Renal cortex interstitium (tissue), 15 donors: ENCODE data around the gene SLC38A8. TPM values are rescaled to one million over a fixed set of nuclear protein-coding genes. Genes with fewer than 3 reads are reported as not detected.

Experiments used
- DNase-seq, 11 donors: peaks; one replicate each; pipeline ENCODE4 v3.0.0-alpha.2; 2013; ENCODE audit warnings: low read depth in 9 of 11, low spot score in 4 of 11; ENCODE audit errors: extremely low read depth in 1 of 11
- long read RNA-seq, 16 experiments: transcript quantifications; one replicate each; lab custom pipeline, GENCODE V29; 2026
- polyA plus RNA-seq, 3 donors: library from polyadenylated mRNA; unstranded; fragments of 120-200 nt; gene quantifications; one replicate each; pipeline ENCODE4 v1.2.1, GENCODE V29; 2013; ENCODE audit not compliant: insufficient read length in 3 of 3

Gene SLC38A8
- polyA plus RNA-seq: not detected
- long read RNA-seq, donor 1, partial matches to known transcripts: 0 of 1 reads
- long read RNA-seq, donor 1, other reads (novel, unspliced or antisense): 0 of 1 reads
- long read RNA-seq, donor 2: 0 reads
- long read RNA-seq, donor 3: 0 reads
- long read RNA-seq, donor 4: 0 reads
- long read RNA-seq, donor 5: 0 reads
- long read RNA-seq, donor 6: 0 reads
- long read RNA-seq, donor 7: 0 reads
- long read RNA-seq, donor 8: 0 reads
- long read RNA-seq, donor 9: 0 reads
- long read RNA-seq, donor 10: 0 reads
- long read RNA-seq, donor 11: 0 reads
- long read RNA-seq, donor 12: 0 reads
- long read RNA-seq, donor 13: 0 reads
- long read RNA-seq, donor 14: 0 reads
- long read RNA-seq, donor 15: 0 reads
- long read RNA-seq, donor 16: 0 reads

GRCh38 chr16:84042308-84042878, at the start of gene SLC38A8:
Gene SLC38A8, minus strand, starts transcription at chr16:84042795. Its CDS starts 638 bp downstream, at chr16:84042157.
- no peak for DNase-seq

DNA sequence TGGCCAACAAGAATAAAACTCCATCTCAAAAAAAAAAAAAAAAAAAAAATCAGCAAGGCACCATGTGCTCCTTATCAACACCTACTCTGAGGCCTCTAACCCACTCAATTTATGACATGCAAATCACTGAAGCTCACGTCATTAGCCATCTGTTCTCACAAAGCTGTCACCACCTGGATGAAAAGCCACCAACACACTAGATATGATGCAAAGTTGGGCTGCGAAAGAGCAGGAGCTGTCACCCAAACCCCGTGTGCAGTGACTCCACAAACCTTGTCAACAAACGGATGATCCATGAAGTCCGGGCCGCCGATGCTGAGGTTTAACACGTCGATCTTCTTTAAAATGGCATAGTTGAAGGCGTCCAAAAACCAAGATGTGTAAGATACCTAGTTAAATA, 48.9 kb upstream of the SLC38A8 start:
- DNase-seq: no peak

- DNase-seq: no peak
These were observed 47.6 kb upstream of the SLC38A8 start for GRCh38 chr16:84090211-84090610.

- DNase-seq: no peak
These were observed 46.2 kb upstream of the SLC38A8 start for GRCh38 chr16:84088695-84089395.

GRCh38 chr16:84087466-84088151, 45.0 kb upstream of the SLC38A8 start:
- DNase-seq: no peak

- DNase-seq: no peak
These were observed 44.4 kb upstream of the SLC38A8 start for GRCh38 chr16:84087001-84087400.

GRCh38 chr16:84086341-84086740, 43.7 kb upstream of the SLC38A8 start:
- DNase-seq: no peak

GRCh38 chr16:84085773-84086172, 43.2 kb upstream of the SLC38A8 start:
- no peak for DNase-seq

DNA sequence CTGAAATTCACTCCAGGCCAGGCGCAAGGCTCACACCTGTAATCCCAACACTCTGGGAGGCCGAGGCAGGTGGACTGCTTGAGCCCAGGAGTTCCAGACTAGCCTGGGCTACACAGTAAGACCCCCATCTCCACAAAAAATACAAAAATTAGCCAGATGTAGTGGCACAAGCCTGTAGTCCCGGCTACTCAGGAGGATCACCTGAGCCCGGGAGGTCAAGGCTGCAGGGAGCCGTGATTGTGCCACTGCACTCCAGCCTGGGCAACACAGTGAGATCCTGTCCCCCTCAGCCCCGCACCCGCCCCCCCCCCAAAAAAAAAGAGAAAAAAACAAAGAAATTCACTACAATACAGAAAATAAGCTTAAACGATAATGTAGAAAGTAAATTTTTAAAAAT, 42.7 kb upstream of the SLC38A8 start:
- DNase-seq: no peak

- peak; percentile 29 to 60 (median 40) for DNase-seq
These were observed 42.1 kb upstream of the SLC38A8 start for GRCh38 chr16:84084570-84085270.

DNA sequence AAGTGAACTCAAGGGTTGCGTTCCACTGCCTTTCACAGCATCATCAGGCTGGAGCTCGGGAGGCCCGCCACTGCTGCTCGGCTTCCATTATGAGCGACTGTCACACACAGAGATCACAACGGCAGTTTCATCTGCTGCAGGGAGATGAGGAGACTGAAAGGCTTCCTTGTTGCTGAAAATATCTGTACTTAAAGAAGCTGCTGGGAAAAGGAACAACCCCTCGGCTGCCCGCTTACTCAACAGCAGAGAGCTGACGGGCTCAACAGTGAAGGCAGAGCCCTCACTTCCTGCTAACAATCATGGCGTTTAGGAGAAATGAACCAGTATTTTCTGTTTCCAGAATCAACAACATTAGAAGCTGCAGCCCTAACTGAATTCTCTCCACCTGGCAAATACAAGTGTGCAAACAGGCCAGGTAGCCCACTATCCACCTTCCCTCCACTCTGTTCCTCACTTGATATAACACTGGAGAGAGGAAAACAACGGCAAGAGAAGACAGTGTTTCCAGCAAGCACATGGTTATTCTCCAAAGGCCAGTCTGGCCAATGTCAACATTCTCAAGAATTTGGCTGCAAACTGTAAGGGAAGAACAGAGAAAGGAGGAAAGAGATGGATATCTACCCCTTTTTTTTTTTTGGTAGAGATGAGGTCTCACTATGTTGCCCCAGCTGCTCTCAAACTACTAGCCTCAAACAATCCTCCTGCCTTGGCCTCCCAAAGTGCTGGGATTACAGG, 40.4 kb upstream of the SLC38A8 start:
- no peak for DNase-seq

DNA sequence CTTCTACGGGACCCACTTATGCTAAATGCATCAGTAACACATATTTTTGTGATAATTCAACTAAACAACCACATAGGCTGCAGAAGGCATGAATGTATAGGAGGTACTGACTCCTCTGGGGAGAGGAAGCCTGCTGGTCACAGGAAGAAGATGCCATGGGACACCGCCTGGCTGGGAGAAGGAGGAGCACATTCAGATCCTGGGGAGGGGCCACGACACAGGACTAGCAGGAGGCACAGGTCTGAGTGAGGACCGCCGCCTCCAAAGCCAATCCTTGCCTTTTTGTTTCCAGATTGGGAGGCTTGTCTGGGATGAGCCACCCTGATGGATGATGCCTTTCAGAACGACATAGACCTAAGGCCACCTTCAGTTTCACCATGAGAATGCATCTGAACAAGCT, 39.5 kb upstream of the SLC38A8 start:
- DNase-seq: no peak

GRCh38 chr16:84081446-84081989, 38.9 kb upstream of the SLC38A8 start:
- no peak for DNase-seq

GRCh38 chr16:84080813-84081212, 38.2 kb upstream of the SLC38A8 start:
- no peak for DNase-seq

DNA sequence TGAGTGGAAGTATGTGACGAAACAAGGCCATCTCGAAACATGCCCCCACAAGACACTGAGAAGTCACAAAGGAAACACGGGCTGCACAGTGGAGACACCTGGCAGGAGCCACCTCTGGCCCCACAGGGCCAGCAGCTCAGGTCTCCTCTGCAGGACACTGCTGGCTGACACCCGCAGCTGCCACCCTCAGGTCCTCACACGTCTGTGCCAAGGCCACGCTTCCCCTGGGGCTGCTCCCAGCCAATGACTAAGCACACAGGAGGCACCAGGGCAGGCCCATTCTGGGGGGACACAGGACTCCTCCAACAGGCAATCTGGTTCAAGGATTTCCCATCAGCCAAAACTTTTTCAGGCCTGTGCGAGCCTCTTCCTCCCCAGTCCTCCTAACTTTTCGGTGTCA, 37.8 kb upstream of the SLC38A8 start:
- DNase-seq: no peak

DNA sequence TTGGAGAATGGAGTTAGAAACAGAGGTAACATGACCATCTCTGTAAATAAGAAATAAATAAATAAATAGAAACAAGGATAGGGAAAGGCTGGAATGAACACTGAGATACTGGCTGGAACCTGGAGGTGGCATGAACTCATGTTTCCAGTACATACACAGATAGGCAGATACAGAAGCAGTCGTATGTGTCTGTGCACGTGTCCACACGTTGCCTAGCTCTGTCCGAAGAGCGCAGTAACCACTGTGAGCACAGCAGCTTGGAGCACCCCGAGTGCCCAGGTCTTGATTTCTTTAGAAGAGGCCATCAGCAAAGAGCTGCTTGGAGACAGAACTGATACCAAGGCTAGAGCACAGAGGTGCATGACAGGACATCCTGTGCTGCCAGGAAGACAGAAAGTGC, 37.1 kb upstream of the SLC38A8 start:
- no peak for DNase-seq

DNA sequence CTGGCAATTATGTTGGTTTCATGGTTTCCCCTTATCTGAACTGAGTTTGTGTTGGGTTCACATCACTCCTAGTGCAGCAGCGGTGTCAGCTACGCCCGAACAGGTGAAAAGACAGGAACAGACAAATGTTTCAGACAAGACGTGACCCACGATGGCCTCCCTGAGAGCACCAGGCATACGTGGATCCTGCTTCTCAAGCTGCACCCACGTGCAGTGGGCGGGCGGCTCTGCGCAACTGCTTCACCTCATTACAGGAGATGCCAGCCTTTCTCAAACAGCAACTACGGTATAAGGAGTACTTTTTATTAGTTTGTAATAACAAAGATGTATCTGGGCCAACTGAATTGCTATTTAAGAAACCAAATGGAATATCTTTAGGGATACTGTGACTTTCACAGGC, 32.8 kb upstream of the SLC38A8 start:
- DNase-seq: no peak

DNA sequence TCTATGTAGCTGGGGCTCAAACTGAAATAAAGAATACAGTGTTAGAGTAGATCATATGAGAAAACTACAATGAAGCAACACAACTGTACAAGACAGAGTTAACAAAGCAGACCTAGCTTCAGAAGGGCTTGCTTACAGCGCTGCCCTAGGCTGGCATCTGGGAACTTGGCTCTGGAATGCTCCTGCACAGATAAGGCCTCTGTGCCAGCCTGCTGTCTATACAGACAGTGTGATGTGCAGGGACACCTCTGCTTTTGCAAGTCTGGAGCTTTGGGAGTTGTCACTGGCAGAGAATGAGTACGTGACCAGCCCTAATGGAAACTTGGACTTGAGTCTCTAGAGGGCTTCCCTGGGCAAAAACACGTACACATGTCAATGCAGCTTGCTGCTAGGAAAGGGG, 32.1 kb upstream of the SLC38A8 start:
- no peak for DNase-seq
